ENCODE measurements around the gene DIPK2A. TPM values are rescaled to one million over a fixed set of nuclear protein-coding genes. Genes with fewer than 3 reads are reported as not detected.

The DIPK2A gene
- total and polyA plus RNA-seq, 2 of the 4 experiments (the other 2 are of a cell fraction) = 9.3 to 14.0 TPM

DNA sequence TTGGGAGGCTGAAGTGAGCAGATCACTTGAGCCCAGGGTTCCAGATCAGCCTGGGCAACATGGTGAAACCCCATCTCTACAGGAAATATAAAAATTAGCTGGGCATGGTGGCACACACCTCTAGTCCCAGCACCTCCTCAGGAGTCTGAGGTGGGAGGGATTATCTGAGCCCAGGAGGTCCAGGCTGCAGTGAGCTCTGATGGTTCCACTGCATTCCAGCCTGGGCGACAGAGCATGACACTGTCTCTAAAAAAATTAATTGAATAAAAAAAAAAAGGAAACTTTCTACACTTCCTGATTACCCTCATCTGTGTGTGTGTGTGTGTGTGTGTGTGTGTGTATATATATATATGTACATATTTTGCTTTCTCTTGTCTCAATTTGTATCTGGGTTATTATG, 31.4 kb downstream of the DIPK2A start:
- dilution Hi-C loops (cut with HindIII; ENCODE audit: low sequenced_read_pairs, unreplicated experiment) = no loop called here

More for the DNA sequence above, 31.4 kb downstream of the DIPK2A start:
- POLR2A ChIA-PET (ENCODE audit: unreplicated experiment) = interaction anchor here (0.7 kb wide), 2 partner anchors 13 to 1935 kb away, joined by 3 to 4 read pairs; no protein-coding TSS in a partner anchor
- H3K14ac ChIP-seq (replicated peaks; ENCODE audit: low read depth, low read length) = no peak overlapping the region
- no peak overlapping the region for H3K9ac ChIP-seq (ENCODE audit: low read depth, low read length)
- H3K56ac ChIP-seq (ENCODE audit: extremely low read depth, insufficient read depth, low read length) = no peak overlapping the region
- no peaks in the 10 kb centered on the region for H3K79me1 ChIP-seq (ENCODE audit: low read depth in 1 of 2, low read length in 2 of 2)
- no peaks in the 10 kb centered on the region for H4K20me1 ChIP-seq (ENCODE audit: insufficient read depth, low read length)
- H3K23ac ChIP-seq (ENCODE audit: low read depth, low read length) = no peak overlapping the region
- H3K18ac ChIP-seq (ENCODE audit: low read depth, low read length) = no peak overlapping the region
- in situ Hi-C loops (cut with MboI; ENCODE audit: low sequenced_read_pairs) (no loop called here), intact Hi-C loops (cut with micrococcal nuclease) (no loop called here)
- no peak overlapping the region for H2AK9ac ChIP-seq (replicated peaks; ENCODE audit: low read depth, low read length, poor library complexity)
- ATAC-seq (ENCODE audit: low read depth) = no peak
- no peak overlapping the region for H3K4ac ChIP-seq (ENCODE audit: low read depth, low read length)
- H2BK20ac ChIP-seq (ENCODE audit: low read depth, low read length) = no peak overlapping the region
- H3K27me3 ChIP-seq (ENCODE audit: control insufficient read depth, insufficient read depth, low read length) = no peaks in the 10 kb centered on the region
- DNase-seq = no peak
- TF ChIP-seq, protein P1, sequence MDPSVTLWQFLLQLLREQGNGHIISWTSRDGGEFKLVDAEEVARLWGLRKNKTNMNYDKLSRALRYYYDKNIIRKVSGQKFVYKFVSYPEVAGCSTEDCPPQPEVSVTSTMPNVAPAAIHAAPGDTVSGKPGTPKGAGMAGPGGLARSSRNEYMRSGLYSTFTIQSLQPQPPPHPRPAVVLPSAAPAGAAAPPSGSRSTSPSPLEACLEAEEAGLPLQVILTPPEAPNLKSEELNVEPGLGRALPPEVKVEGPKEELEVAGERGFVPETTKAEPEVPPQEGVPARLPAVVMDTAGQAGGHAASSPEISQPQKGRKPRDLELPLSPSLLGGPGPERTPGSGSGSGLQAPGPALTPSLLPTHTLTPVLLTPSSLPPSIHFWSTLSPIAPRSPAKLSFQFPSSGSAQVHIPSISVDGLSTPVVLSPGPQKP (IDR thresholded peaks at IDR 0.05; ENCODE audit: borderline replicate concordance, low read depth, low read length) = no peak
- TF ChIP-seq RCOR1 (IDR thresholded peaks at IDR 0.05; ENCODE audit: insufficient replicate concordance, low read length) = no peak
- no peak for TF ChIP-seq RFX5 (IDR thresholded peaks at IDR 0.05; ENCODE audit: low read depth, low read length)
- no peak for TF ChIP-seq CEBPB (IDR thresholded peaks at IDR 0.05; ENCODE audit: low read depth, low read length)
- no peak for TF ChIP-seq RAD21 (IDR thresholded peaks at IDR 0.05; ENCODE audit: low read length)
- no peak overlapping the region for H3K27ac ChIP-seq (ENCODE audit: insufficient read depth, low read length)
- no peak overlapping the region for H2BK5ac ChIP-seq (ENCODE audit: low read depth, low read length, poor library complexity, severe bottlenecking)
- H3K4me2 ChIP-seq (ENCODE audit: low read depth, low read length) = no peak overlapping the region
- no peaks in the 10 kb centered on the region for H3K36me3 ChIP-seq (ENCODE audit: control insufficient read depth, insufficient read depth, low read length)
- H2BK120ac ChIP-seq (ENCODE audit: low read depth, low read length) = no peak overlapping the region
- no peak overlapping the region for H2AK5ac ChIP-seq (ENCODE audit: low read depth, low read length)
- H4K8ac ChIP-seq (ENCODE audit: low read depth in 2 of 2, low read length in 2 of 2) = no peak overlapping the region
- no peak overlapping the region for H4K5ac ChIP-seq (ENCODE audit: low read depth, low read length)
- H2AFZ ChIP-seq (replicated peaks; ENCODE audit: low read length, poor library complexity) = no peak overlapping the region
- no peaks in the 10 kb centered on the region for H3K4me1 ChIP-seq (ENCODE audit: control insufficient read depth, insufficient read depth, low read length)
- no peaks in the 10 kb centered on the region for H3K9me1 ChIP-seq (ENCODE audit: insufficient read depth, low read length)
- CTCF ChIA-PET = no interaction called here
- no peak overlapping the region for H2BK15ac ChIP-seq (ENCODE audit: low read depth, low read length)
- no peak overlapping the region for H4K91ac ChIP-seq (ENCODE audit: insufficient read depth, low read depth, low read length)
- WGBS, 2 experiments (ENCODE audit: extremely low coverage in 2 of 2, insufficient read length in 1 of 2) = no CpG with 5 or more reads among the region's 1 CpG
- H3K4me3 ChIP-seq (ENCODE audit: insufficient read depth, low read depth, low read length) = no peak overlapping the region
- no peaks in the 10 kb centered on the region for H3K9me3 ChIP-seq (ENCODE audit: control insufficient read depth, insufficient read depth, low read length)
- BruUV-seq (replicated peaks) = no TSS peak

Measured in IMR-90 (cell line).